HG03457 (cell line): Measurements from ENCODE around the gene ALG1L2.
"Not testable (repeated sequence)": the region's sequence is repeated elsewhere in the genome, so short reads cannot be mapped to it uniquely, and the experiment has no call there.

Source experiments
- ATAC-seq: cut with Tn5 transposase; IDR thresholded peaks from one replicate; pipeline ENCODE4 v1.9.1; 2021; ENCODE audit warnings: moderate number of reproducible peaks; ENCODE audit not compliant: unreplicated experiment

ALG1L2 gene

DNA sequence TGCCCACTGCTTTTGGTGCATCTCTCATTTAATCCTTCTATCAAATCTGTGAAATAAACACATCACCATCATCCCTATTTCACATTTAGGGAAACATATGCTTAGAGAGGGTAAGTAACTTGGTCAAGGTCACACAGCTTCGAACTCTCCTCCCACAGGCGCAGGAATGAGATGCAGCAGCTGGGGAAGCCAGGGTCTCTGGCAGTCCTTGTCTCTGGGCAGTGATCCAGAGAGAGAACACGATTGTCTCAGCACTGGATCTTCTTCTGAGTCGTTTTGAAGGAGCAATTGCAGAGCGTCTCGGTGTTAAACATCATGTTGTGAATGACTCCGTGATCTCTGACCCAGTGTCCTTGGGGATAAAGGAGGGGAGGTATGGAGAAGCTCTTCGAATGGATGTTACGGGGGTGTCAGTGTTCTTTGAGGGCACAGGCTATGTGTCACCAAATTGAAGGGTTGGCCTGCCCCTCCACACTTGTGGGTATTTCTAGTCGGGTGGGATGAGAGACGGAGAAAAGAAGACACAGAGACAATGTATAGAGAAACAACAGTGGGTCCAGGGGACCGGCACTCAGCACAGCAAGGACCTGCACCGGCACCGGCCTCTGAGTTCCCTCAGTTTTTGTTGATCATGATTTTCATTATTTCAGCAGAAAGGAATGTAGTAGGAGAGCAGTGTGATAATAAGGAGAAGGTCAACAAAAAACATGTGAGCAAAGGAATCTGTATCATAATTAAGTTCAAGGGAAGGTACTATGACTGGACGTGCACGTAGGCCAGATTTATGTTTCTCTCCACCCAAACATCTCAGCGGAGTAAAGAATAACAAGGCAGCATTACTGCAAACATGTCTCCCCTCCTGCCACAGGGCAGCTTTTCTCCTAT, 41.5 kb downstream of the ALG1L2 start:
- ATAC-seq = not testable (repeated sequence)

DNA sequence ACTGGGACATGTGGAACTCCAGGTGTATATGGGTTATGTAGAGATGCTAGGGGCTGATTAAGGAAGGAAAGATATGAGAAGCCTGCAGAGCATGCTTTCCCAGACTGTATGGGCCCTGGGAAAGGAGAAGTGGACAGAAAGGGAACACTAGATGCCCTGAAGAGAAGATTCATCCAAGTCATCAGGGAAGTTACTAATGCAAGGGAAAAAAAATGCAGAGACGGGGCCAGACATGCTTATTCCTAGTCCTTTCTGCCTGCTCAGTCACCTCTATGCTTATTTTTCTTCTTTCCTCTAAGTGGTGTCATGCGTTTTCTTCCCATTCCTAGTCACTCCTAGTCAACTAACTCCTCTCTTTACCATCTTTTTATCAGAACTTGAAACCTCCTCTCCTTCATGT, 43.8 kb downstream of the ALG1L2 start:
- ATAC-seq = not testable (repeated sequence)

DNA sequence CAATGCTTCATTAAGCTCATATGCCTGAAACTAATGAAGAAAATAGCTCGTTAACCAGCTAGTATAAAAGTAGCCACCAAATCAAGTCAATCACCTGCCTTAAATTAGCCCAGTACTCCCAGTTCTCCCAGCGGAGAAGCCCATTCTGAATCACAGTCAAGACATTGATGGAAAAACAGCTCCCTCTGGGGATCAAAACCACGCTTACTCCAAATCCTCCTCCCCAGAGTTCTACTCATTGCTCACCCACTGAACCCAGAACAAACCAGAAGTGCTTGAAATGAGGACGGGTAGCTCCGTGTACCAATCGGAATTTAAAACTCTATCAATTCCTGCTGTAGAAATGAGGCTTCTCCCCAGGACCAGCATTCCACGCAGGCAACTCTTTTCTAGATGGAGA, 54.7 kb downstream of the ALG1L2 start:
- not testable (repeated sequence) for ATAC-seq

DNA sequence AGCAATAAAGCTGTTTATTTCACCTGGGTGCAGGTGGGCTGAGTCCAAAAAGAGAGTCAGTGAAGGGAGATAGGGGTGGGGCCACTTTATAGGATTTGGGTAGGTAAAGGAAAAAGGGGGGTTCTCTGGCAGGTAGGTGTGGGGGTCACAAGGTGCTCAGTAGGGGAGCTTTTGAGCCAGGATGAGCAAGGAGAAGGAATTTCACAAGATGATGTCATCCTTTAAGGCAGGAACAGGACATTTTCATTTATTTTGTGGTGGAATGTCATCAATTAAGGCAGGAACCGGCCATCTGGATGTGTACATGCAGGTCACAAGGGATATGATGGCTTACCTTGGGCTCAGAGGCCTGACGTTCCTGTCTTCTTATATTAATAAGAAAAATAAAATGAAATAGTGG, 56.1 kb downstream of the ALG1L2 start:
- not testable (repeated sequence) for ATAC-seq

DNA sequence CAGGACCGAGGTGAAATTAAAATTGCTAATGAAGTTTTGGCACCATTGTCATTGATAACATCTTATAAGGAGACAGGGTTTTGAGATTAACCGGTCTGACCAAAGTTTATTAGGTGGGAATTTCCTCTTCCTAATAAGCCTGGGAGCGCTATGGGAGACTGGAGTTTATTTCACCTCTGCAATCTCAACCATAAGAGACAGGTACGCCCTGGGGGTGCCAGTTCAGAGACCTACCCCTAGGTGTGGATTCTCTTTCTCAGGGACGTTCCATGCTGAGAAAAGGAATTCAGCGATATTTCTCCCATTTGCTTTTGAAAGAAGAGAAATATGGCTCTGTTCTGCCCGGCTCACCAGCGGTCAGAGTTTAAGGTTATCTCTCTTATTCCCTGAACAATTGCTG, 57.4 kb downstream of the ALG1L2 start:
- ATAC-seq = not testable (repeated sequence)

DNA sequence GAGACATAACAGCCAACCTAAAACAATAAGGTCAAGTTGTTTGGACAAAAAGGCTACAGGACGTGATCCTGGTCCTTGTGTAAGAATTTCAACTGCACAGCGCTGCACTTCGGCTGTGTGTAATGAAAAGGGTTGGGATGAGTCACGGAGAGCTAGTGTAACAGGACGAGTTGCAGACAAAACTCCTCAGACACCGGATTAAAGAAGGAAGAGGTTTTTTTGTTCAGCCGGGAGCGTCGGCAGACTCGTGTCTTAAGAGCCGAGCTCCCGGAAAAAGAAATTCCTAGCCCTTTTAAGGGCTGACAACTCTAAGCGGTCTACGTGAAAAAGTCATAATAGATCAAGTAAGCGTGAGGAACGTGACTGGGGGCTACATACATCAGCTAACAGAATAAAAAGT, 59.1 kb downstream of the ALG1L2 start:
- not testable (repeated sequence) for ATAC-seq

DNA sequence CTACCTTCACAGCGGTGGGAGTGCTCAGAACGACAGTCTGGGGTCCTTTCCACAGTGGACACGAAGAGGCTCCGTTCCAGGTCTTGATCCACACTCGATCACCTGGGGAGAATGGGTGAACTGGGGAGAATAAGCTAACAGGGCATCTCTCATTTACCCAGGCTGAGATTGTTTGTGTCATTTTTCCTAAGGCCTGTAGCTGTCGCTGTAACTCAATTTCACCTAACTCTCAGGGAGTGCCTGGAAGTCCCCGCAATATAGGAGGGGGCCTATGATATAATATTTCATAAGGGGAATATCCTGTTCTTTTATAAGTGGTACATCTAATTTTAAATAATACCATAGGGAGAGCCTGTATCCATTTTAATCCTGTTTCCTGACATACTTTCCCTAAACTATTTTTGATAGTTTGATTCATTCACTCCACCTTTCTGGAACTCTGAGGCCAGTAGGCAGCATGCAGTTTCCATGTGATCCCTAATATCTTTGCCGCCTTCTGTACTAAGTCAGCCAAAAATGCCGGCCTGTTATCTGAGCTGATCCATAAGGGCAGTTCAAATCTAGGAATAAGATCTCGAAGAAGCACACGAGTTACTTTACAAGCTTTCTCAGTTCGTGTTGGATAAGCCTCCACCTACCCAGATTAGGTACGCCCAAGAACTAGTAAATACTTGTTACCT, 62.2 kb downstream of the ALG1L2 start:
- not testable (repeated sequence) for ATAC-seq

DNA sequence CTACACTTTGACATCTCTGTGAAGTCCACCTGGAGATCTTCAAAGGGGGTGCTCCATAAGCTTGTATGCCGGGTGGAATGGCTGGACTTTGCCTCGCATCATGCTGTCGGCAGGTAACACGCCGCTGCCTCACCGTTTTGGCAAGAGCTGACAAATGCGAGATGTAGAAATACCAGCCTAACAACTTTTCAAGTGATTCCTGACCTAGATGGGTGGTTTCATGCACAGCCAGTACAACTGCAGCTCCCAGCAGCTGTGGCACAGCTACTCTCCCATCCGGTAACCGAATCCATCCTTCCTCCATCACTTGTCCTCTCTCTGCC, 62.7 kb downstream of the ALG1L2 start:
- not testable (repeated sequence) for ATAC-seq

DNA sequence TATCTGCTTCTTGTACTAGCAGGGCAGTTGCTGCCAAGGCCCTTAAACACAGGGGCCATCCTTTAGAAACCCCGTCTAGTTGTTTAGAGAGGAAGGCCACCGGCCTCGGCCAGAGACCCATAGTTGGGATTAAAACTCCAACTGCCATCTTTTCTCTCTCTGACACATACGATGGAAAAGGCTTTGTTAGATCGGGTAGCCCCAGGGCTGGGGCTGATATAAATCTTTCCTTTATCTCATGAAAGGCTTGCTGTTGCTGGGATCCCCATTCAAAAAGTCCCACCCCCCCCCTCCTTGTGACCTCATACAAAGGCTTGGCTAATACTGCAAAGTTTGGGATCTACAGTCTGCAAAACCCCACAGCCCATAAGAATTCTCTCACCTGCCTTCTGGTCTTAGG, 63.8 kb downstream of the ALG1L2 start:
- ATAC-seq = not testable (repeated sequence)

DNA sequence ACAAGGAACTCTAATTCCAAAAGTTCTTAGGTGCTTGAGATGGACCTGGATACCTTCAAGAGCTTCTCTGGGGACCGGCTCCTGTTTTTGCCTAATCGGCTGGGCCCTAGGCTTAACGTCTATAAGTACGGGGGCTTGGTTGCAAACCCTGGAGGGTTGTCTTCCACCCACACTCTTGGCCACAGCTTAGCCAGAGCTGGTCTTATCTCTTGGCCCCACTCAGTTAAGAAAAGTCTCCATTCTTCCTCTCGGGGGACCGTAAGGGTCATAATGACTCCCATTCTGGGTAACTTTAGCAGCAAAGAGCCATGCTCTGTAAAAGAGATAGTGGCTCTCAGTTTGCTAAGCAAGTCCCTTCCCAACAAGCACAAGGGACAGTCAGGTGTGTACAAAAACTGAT, 64.8 kb downstream of the ALG1L2 start:
- not testable (repeated sequence) for ATAC-seq
